Stomach (tissue), 9 donors: Measurements from ENCODE around the gene ITPRID2. TPM values are rescaled to one million over a fixed set of nuclear protein-coding genes. Genes with fewer than 3 reads are reported as not detected.

Experiments
- DNase-seq, 2 donors: peaks; one replicate each; pipeline versions ENCODE4 v3.0.0 to v3.0.0-alpha.2; 2013 to 2019
- H3K27ac ChIP-seq, 5 donors: fragments of 200-600 bp in 4 of 5; sonication (generic) in 4 of 5; one replicate each; pipeline ENCODE4 v1.5.1; 2013 to 2019; ENCODE audit warnings: mild to moderate bottlenecking in 1 of 5, moderate library complexity in 1 of 5
- H3K27me3 ChIP-seq, 3 donors: fragments of 200-600 bp; sonication (generic); one replicate each; pipeline ENCODE4 v1.5.1; 2017 to 2019; ENCODE audit warnings: mixed run types in 1 of 3
- H3K36me3 ChIP-seq, 4 donors: fragments of 200-600 bp; sonication (generic); 1 replicate in 3 of 4; 2 replicates in 1 of 4; pipeline ENCODE4 v1.5.1; 2016 to 2019
- H3K4me1 ChIP-seq, 4 donors: fragments of 200-600 bp; sonication (generic); one replicate each; pipeline ENCODE4 v1.5.1; 2016 to 2019
- H3K4me3 ChIP-seq, 4 donors: fragments of 200-600 bp; sonication (generic) in 3 of 4; one replicate each; pipeline ENCODE4 v1.5.1; 2016 to 2019; ENCODE audit warnings: mild to moderate bottlenecking in 1 of 4
- H3K9me3 ChIP-seq, 4 donors: fragments of 200-600 bp; sonication (generic); one replicate each; pipeline ENCODE4 v1.5.1; 2016 to 2019
- CTCF ChIP-seq, 7 experiments: fragments of 450-650 bp in 4 of 7; fragments of 200-600 bp in 3 of 7; sonication (generic) in 3 of 7; IDR thresholded peaks; one replicate each; pipeline ENCODE4 v1.5.1; 2016 to 2019; ENCODE audit warnings: antibody characterized with exemption in 7 of 7, control low read depth in 2 of 7, mild to moderate bottlenecking in 1 of 7
- EP300 ChIP-seq: sonication (generic); formaldehyde crosslinking; IDR thresholded peaks from one replicate; pipeline ENCODE4 v1.6.1; 2017; ENCODE audit warnings: antibody characterized with exemption
- POLR2A ChIP-seq, 4 donors: fragments of 450-650 bp; IDR thresholded peaks; one replicate each; pipeline ENCODE4 v1.6.1; 2016; ENCODE audit warnings: antibody characterized with exemption in 4 of 4, control low read depth in 2 of 4, mild to moderate bottlenecking in 1 of 4, moderate library complexity in 1 of 4
- POLR2AphosphoS5 ChIP-seq, 3 donors: sonication (generic); formaldehyde crosslinking; IDR thresholded peaks; one replicate each; pipeline ENCODE4 v1.6.1; 2016; ENCODE audit warnings: antibody characterized with exemption in 3 of 3
- WGBS, 5 donors: extraction: QIAGEN DNeasy Blood & Tissue Kit in 3 of 5; methylation state at CpG; one replicate each; pipeline versions ENCODE4 v1.1.5 to v1.1.7; 2013 to 2018; 5-methylcytosine and 5-hydroxymethylcytosine counted together
- intact Hi-C: fragments of 100-400 bp; cut with DNase I; formaldehyde crosslinking; loops from one replicate; pipeline ENCODE4 v1.15.1; 2023; ENCODE audit warnings: low total_unique reads
- polyA plus RNA-seq, 3 donors: library from polyadenylated mRNA; stranded (reverse); fragments of 200-250 nt; gene quantifications; one replicate each; pipeline ENCODE4 v1.2.3, GENCODE V29; 2013
- total RNA-seq, 5 donors: library from RNA; depleted of rRNA; stranded (reverse); fragments of >200 nt; gene quantifications; one replicate each; pipeline versions ENCODE4 v1.1.0 to v1.2.3, GENCODE V29; 2014 to 2016
- donor health status: healthy with polysubstance abuse.
- donor health status: Bipolar disorder and iron deficiency.
- donor health status: healthy.

The ITPRID2 gene
- total and polyA plus RNA-seq, 8 donors = 19.4 to 222 (median 102) TPM

GRCh38 chr2:181907635-181908034 is 16.1 kb downstream of the ITPRID2 start:
- 91 to 100% (median 96%) methylated on average over 1 of the region's 1 CpG for WGBS, 5 donors
- no peak for DNase-seq
- H3K9me3 ChIP-seq = no peaks in the 10 kb centered on the region
- H3K4me1 ChIP-seq = peaks cover 24 to 92% (median 56%) of the 10 kb centered on the region in 4 donors
- H3K4me3 ChIP-seq = no peak overlapping the region
- no peak for TF ChIP-seq CTCF (IDR thresholded peaks at IDR 0.05)
- TF ChIP-seq EP300 = no peak
- no peak for TF ChIP-seq POLR2AphosphoS5 (IDR thresholded peaks at IDR 0.05)
- no peak for TF ChIP-seq POLR2A (IDR thresholded peaks at IDR 0.05)
- intact Hi-C loops = no loop called here
- H3K27me3 ChIP-seq = no peaks in the 10 kb centered on the region
- no peak overlapping the region for H3K27ac ChIP-seq
- peaks cover 11 to 63% (median 47%) of the 10 kb centered on the region in 4 donors for H3K36me3 ChIP-seq

GRCh38 chr2:181910028-181910831 is 18.7 kb downstream of the ITPRID2 start:
- no peaks in the 10 kb centered on the region for H3K27me3 ChIP-seq
- intact Hi-C loops = no loop called here
- 25 to 46% (median 37%) methylated on average over 2 of the region's 2 CpGs for WGBS, 5 donors
- H3K9me3 ChIP-seq = no peaks in the 10 kb centered on the region
- no peak overlapping the region for H3K4me3 ChIP-seq
- peaks cover 16 to 66% (median 42%) of the 10 kb centered on the region in 4 donors for H3K4me1 ChIP-seq
- peak overlapping the region in 1 of 5 donors; percentile 12 for H3K27ac ChIP-seq
- no peak for TF ChIP-seq CTCF (IDR thresholded peaks at IDR 0.05)
- TF ChIP-seq POLR2AphosphoS5 (IDR thresholded peaks at IDR 0.05) = no peak
- TF ChIP-seq EP300 = no peak
- TF ChIP-seq POLR2A (IDR thresholded peaks at IDR 0.05) = no peak
- no peak for DNase-seq
- H3K36me3 ChIP-seq = peaks cover 23 to 68% (median 58%) of the 10 kb centered on the region in 4 donors

- Histone ChIP-seq H3K36me3 (peaks cover 36 to 72% (median 63%) of the 10 kb centered on the region in 4 donors), H3K4me1 (peaks cover 16 to 62% (median 41%) of the 10 kb centered on the region in 4 donors), H3K9me3 (no peaks in the 10 kb centered on the region), H3K27ac (peak overlapping the region in 3 of 5 donors; percentile 8 to 56 (median 12)), H3K27me3 (no peaks in the 10 kb centered on the region), H3K4me3 (no peak overlapping the region)
- TF ChIP-seq EP300 = no peak
- TF ChIP-seq CTCF (IDR thresholded peaks at IDR 0.05) = no peak
- no peak for TF ChIP-seq POLR2A (IDR thresholded peaks at IDR 0.05)
- no peak for TF ChIP-seq POLR2AphosphoS5 (IDR thresholded peaks at IDR 0.05)
- WGBS, 5 donors = 40 to 61% (median 50%) methylated on average over 2 of the region's 2 CpGs
- intact Hi-C loops = no loop called here
- no peak for DNase-seq
Observed at GRCh38 chr2:181911830-181912229, 20.3 kb downstream of the ITPRID2 start.

GRCh38 chr2:181915102-181915501 is 23.6 kb downstream of the ITPRID2 start:
- H3K4me1 ChIP-seq = peaks cover 10 to 38% (median 27%) of the 10 kb centered on the region in 4 donors
- H3K4me3 ChIP-seq = no peak overlapping the region
- H3K27me3 ChIP-seq = no peaks in the 10 kb centered on the region
- no peak for TF ChIP-seq POLR2AphosphoS5 (IDR thresholded peaks at IDR 0.05)
- TF ChIP-seq EP300 = no peak
- no peak for TF ChIP-seq CTCF (IDR thresholded peaks at IDR 0.05)
- TF ChIP-seq POLR2A (IDR thresholded peaks at IDR 0.05) = no peak
- WGBS, 5 donors = 88 to 100% (median 93%) methylated on average over 1 of the region's 1 CpG
- no peak for DNase-seq
- no peak overlapping the region for H3K27ac ChIP-seq
- intact Hi-C loops = no loop called here
- no peaks in the 10 kb centered on the region for H3K9me3 ChIP-seq
- H3K36me3 ChIP-seq = peaks cover 40 to 100% (median 92%) of the 10 kb centered on the region in 4 donors
